ENCODE data around the gene TMEM267. TPM values are rescaled to one million over a fixed set of nuclear protein-coding genes. Genes with fewer than 3 reads are reported as not detected.

Gene TMEM267
- total and polyA plus RNA-seq, 10 of the 15 experiments (the other 5 are each of a cell fraction or from before 2014, with no cell fraction given): 7.7 to 37.3 (median 13.3) TPM

GRCh38 chr5:43416803-43417394 lies 66.8 kb downstream of the TMEM267 start:
- Histone ChIP-seq H2AFZ (ENCODE audit: control insufficient read depth, low read depth, low read length) (no peak overlapping the region), H3K36me3 (ENCODE audit: control insufficient read depth in 2 of 2, insufficient read depth in 2 of 2, low read length in 1 of 2) (no peaks in the 10 kb centered on the region), H3K9ac (ENCODE audit: control insufficient read depth, insufficient read depth, low read length) (no peak overlapping the region), H3K27me3 (replicated peaks in 1 of 2; ENCODE audit: control insufficient read depth in 2 of 2, insufficient read depth in 2 of 2, low read length in 1 of 2) (no peaks in the 10 kb centered on the region), H3K79me2 (ENCODE audit: control insufficient read depth, insufficient read depth, low read length) (no peaks in the 10 kb centered on the region), H3K9me3 (replicated peaks; ENCODE audit: control insufficient read depth, insufficient read depth, low read length) (no peaks in the 10 kb centered on the region), H3K4me1 (ENCODE audit: control insufficient read depth, insufficient read depth, low read length) (no peaks in the 10 kb centered on the region), H3K4me3 (no peak overlapping the region), H3K4me2 (ENCODE audit: control insufficient read depth, insufficient read depth) (no peak overlapping the region), H4K20me1 (ENCODE audit: control insufficient read depth, insufficient read depth) (no peaks in the 10 kb centered on the region), H3K27ac (ENCODE audit: control insufficient read depth, insufficient read depth) (no peak overlapping the region)
- no peak for TF ChIP-seq NFIC (IDR thresholded peaks at IDR 0.05; ENCODE audit: low read depth, low read length)
- no peak for TF ChIP-seq PRDM15 (CRISPR knock-in tag; IDR thresholded peaks at IDR 0.05)
- no peak for TF ChIP-seq HCFC1 (IDR thresholded peaks at IDR 0.05; ENCODE audit: low read length)
- no TSS peak for BruUV-seq (replicated peaks)
- intact Hi-C loops (cut with micrococcal nuclease; ENCODE audit: unreplicated experiment) (no loop called here), in situ Hi-C loops (cut with MboI) (no loop called here)
- DNase-seq (ENCODE audit: low read depth, low spot score): no peak
- 39% methylated on average over 3 of the region's 3 CpGs for WGBS (ENCODE audit: insufficient coverage, insufficient replicate concordance, low lambda C conversion rate, missing lambda C conversion rate)
- ChIA-PET POLR2A (interaction anchor here (1.2 kb wide), 1 partner anchor 8 kb away, joined by 4 read pairs; no protein-coding TSS in a partner anchor), RAD21 (ENCODE audit: unreplicated experiment) (no interaction called here), SMC1A (ENCODE audit: uncharacterized antibody, unreplicated experiment) (interaction anchor here (1.1 kb wide), 1 partner anchor 68 kb away, joined by 3 read pairs; no protein-coding TSS in a partner anchor), CTCF (no interaction called here)
- no peak for FAIRE-seq
- ATAC-seq: no peak

Data from GM12878 (cell line).